Karpas-422 (cell line): Measurements from ENCODE around the gene KCTD18. TPM values are rescaled to one million over a fixed set of nuclear protein-coding genes. Genes with fewer than 3 reads are reported as not detected.

Experiments used
- DNase-seq: peaks from one replicate; pipeline ENCODE4 v3.0.0-alpha.2; 2015
- H2AFZ ChIP-seq: fragments of 200-600 bp; sonication (generic); 2 replicates; pipeline ENCODE4 v1.6.1; 2014; ENCODE audit warnings: antibody characterized with exemption, low read length, mixed read lengths
- H3K27ac ChIP-seq: fragments of 200-600 bp; sonication (generic); 2 replicates; pipeline ENCODE4 v1.5.1; 2014; ENCODE audit warnings: mild to moderate bottlenecking, low read length, moderate library complexity
- H3K27me3 ChIP-seq: fragments of 200-600 bp; sonication (generic); 2 replicates; pipeline ENCODE4 v1.6.1; 2014; ENCODE audit warnings: low read length, mixed read lengths
- H3K36me3 ChIP-seq: fragments of 200-600 bp; sonication (generic); 2 replicates; pipeline ENCODE4 v1.6.1; 2014; ENCODE audit warnings: low read length, mixed read lengths; ENCODE audit not compliant: insufficient read depth
- H3K4me1 ChIP-seq: fragments of 200-600 bp; sonication (generic); 2 replicates; pipeline ENCODE4 v1.6.1; 2014; ENCODE audit warnings: mild to moderate bottlenecking, low read length, mixed read lengths
- H3K4me2 ChIP-seq: fragments of 200-600 bp; sonication (generic); 2 replicates; pipeline ENCODE4 v1.6.1; 2014; ENCODE audit warnings: low read length, low read depth, mild to moderate bottlenecking; ENCODE audit not compliant: poor library complexity, severe bottlenecking
- H3K4me3 ChIP-seq: fragments of 200-600 bp; sonication (generic); 2 replicates; pipeline ENCODE4 v1.5.1; 2014; ENCODE audit warnings: mild to moderate bottlenecking, antibody characterized with exemption, low read length, mixed read lengths
- H3K79me2 ChIP-seq: fragments of 200-600 bp; sonication (generic); 2 replicates; pipeline ENCODE4 v1.6.1; 2014; ENCODE audit warnings: mild to moderate bottlenecking, low read length, mixed read lengths
- H3K9ac ChIP-seq: fragments of 200-600 bp; sonication (generic); 2 replicates; pipeline ENCODE4 v1.6.0; 2014; ENCODE audit warnings: low read length
- H3K9me2 ChIP-seq: fragments of 200-600 bp; sonication (generic), shearing (Covaris generic); replicated peaks from 2 replicates; pipeline ENCODE4 v1.6.0; 2014; ENCODE audit warnings: mild to moderate bottlenecking, low read length, moderate library complexity; ENCODE audit not compliant: insufficient read depth
- H3K9me3 ChIP-seq: fragments of 300-700, 200-600 bp; sonication (generic); 2 replicates; pipeline ENCODE4 v1.6.1; 2014; ENCODE audit warnings: low read length, mixed read lengths
- H4K20me1 ChIP-seq: fragments of 200-600 bp; sonication (generic); 2 replicates; pipeline ENCODE4 v1.6.1; 2014; ENCODE audit warnings: mild to moderate bottlenecking, antibody characterized with exemption, low read length, low read depth; ENCODE audit not compliant: insufficient read depth
- total RNA-seq: library from RNA; depleted of rRNA; stranded (reverse); fragments of >200 nt; shearing (Covaris generic); gene quantifications from 2 replicates; pipeline ENCODE4 v1.2.3, GENCODE V29; 2014; ENCODE audit warnings: low replicate concordance

The KCTD18 gene
- total RNA-seq, 1 experiment from 2014 or later: 28.1 TPM

DNA sequence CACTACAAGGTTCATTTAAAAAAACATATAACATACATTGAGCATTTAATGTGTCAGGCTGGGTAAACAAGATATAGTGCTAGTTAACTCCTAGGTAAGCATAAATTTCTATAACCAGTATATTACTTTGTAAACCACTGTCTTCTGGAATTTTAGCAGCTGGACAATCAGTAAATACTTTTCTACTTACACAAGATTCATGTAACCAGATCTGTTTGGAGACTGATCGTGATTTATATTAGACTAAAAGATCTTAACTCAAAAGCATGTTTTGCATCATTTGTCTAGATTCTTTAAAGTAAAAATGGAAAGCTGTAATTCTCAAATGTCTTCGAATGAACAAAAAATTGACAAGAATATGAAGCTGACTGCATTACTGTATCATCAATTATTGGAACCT, 15.2 kb upstream of the KCTD18 start:
- DNase-seq: no peak
- Histone ChIP-seq H3K9ac (peak overlapping the region; percentile 71), H3K9me3 (no peaks in the 10 kb centered on the region), H3K4me1 (peaks cover 34% of the 10 kb centered on the region), H3K4me3 (peak overlapping the region; percentile 82), H3K27me3 (no peaks in the 10 kb centered on the region), H3K4me2 (peak overlapping the region; percentile 93), H3K36me3 (no peaks in the 10 kb centered on the region), H3K27ac (no peak overlapping the region), H2AFZ (no peak overlapping the region), H4K20me1 (no peaks in the 10 kb centered on the region), H3K9me2 (no peaks in the 10 kb centered on the region), H3K79me2 (peaks cover 40% of the 10 kb centered on the region)

- Histone ChIP-seq H3K4me1 (peaks cover 24% of the 10 kb centered on the region), H4K20me1 (no peaks in the 10 kb centered on the region), H3K4me2 (no peak overlapping the region), H2AFZ (no peak overlapping the region), H3K9me2 (no peaks in the 10 kb centered on the region), H3K36me3 (no peaks in the 10 kb centered on the region), H3K9ac (no peak overlapping the region), H3K79me2 (peaks cover 25% of the 10 kb centered on the region), H3K27me3 (no peaks in the 10 kb centered on the region), H3K27ac (no peak overlapping the region), H3K4me3 (no peak overlapping the region), H3K9me3 (no peaks in the 10 kb centered on the region)
- DNase-seq: no peak
Measured at GRCh38 chr2:200523604-200524003, 13.7 kb upstream of the KCTD18 start.

- Histone ChIP-seq H3K27ac (no peak overlapping the region), H3K4me3 (no peak overlapping the region), H3K9me3 (no peaks in the 10 kb centered on the region), H3K27me3 (no peaks in the 10 kb centered on the region), H3K4me1 (peaks cover 20% of the 10 kb centered on the region), H4K20me1 (no peaks in the 10 kb centered on the region), H3K4me2 (no peak overlapping the region), H3K79me2 (peaks cover 21% of the 10 kb centered on the region), H3K36me3 (no peaks in the 10 kb centered on the region), H3K9me2 (no peaks in the 10 kb centered on the region), H2AFZ (no peak overlapping the region), H3K9ac (no peak overlapping the region)
- no peak for DNase-seq
Measured at GRCh38 chr2:200523158-200523557, 13.3 kb upstream of the KCTD18 start.

- Histone ChIP-seq H3K4me3 (no peak overlapping the region), H3K9ac (no peak overlapping the region)
- no peak for DNase-seq
Measured at GRCh38 chr2:200515155-200515554, 5.3 kb upstream of the KCTD18 start.

DNA sequence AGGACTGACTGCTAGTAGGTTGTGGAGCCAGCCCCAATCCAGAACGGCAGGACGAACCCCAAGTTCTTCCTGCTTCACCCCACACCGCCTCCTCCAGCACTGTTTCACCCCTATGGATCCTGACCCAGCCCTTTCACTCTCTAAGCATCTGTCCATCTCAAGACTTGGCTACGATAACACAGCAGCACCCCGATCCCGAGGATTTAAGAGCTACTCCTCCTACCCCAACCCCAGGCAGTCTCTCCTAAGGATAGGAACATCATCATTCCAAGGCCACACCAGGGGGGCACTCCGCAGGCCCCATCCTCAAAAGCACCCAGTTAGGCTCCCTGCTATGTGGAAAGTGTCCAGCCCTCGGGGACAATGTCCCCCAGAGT, 645 bp downstream of the KCTD18 start:
- H3K9ac ChIP-seq: peak overlapping the region; percentile 84
- peak overlapping the region; percentile 65 for H3K27ac ChIP-seq
- peak overlapping the region; percentile 77 for H3K4me3 ChIP-seq
- no peaks in the 10 kb centered on the region for H3K9me3 ChIP-seq
- no peaks in the 10 kb centered on the region for H3K27me3 ChIP-seq
- peaks cover 22% of the 10 kb centered on the region for H3K79me2 ChIP-seq
- H3K36me3 ChIP-seq: peaks cover 12% of the 10 kb centered on the region; the same call in 1 of the 2 replicates
- no peaks in the 10 kb centered on the region; the same call in 1 of the 2 replicates for H3K9me2 ChIP-seq
- peak overlapping the region; percentile 8; the same call in 1 of the 2 replicates for H2AFZ ChIP-seq
- peak; percentile 46 for DNase-seq
- H3K4me1 ChIP-seq: peaks cover 16% of the 10 kb centered on the region
- peak overlapping the region; percentile 76 for H3K4me2 ChIP-seq
- no peaks in the 10 kb centered on the region for H4K20me1 ChIP-seq

More at GRCh38 chr2:200515155-200515554, 5.3 kb upstream of the KCTD18 start:
- H3K4me1 ChIP-seq: peaks cover 8% of the 10 kb centered on the region
- H3K36me3 ChIP-seq: no peaks in the 10 kb centered on the region
- no peak overlapping the region for H2AFZ ChIP-seq
- H3K9me2 ChIP-seq: no peaks in the 10 kb centered on the region; the same call in 1 of the 2 replicates
- no peaks in the 10 kb centered on the region for H3K79me2 ChIP-seq
- no peaks in the 10 kb centered on the region for H3K27me3 ChIP-seq
- H3K4me2 ChIP-seq: no peak overlapping the region
- H3K9me3 ChIP-seq: no peaks in the 10 kb centered on the region
- no peak overlapping the region for H3K27ac ChIP-seq
- no peaks in the 10 kb centered on the region for H4K20me1 ChIP-seq

DNA sequence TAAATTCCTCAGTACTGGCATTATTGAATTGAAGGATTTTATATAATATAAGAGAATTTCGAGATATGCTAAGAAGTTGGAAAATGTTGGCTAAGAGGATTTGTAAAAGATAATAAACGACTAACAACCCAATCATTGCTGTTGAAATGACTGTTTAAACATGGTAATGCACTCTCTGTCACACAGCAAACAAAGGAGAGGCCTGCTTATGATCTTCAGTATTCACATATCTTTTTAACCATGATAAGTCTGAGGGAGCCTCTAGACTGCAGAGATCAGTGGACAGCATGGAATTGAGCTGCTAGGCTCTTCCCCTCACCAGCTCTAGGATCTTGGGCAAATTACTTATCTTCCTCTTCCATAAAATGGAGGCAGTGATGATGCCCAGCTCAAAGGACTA, 2.7 kb downstream of the KCTD18 start:
- Histone ChIP-seq H3K9me3 (peaks cover 4% of the 10 kb centered on the region; the same call in 1 of the 2 replicates), H3K4me2 (no peak overlapping the region), H3K4me1 (peaks cover 16% of the 10 kb centered on the region), H3K27me3 (no peaks in the 10 kb centered on the region), H2AFZ (no peak overlapping the region), H3K4me3 (no peak overlapping the region), H3K9ac (no peak overlapping the region), H3K79me2 (peaks cover 26% of the 10 kb centered on the region), H3K27ac (no peak overlapping the region), H3K36me3 (peaks cover 23% of the 10 kb centered on the region), H3K9me2 (no peaks in the 10 kb centered on the region; the same call in 1 of the 2 replicates), H4K20me1 (no peaks in the 10 kb centered on the region)
- DNase-seq: no peak

- Histone ChIP-seq H4K20me1 (no peaks in the 10 kb centered on the region), H3K36me3 (peaks cover 23% of the 10 kb centered on the region), H3K9ac (no peak overlapping the region), H3K27ac (no peak overlapping the region), H3K9me3 (peaks cover 4% of the 10 kb centered on the region; the same call in 1 of the 2 replicates), H3K4me3 (no peak overlapping the region), H3K4me2 (no peak overlapping the region), H3K79me2 (peaks cover 26% of the 10 kb centered on the region), H3K4me1 (peaks cover 16% of the 10 kb centered on the region), H3K27me3 (no peaks in the 10 kb centered on the region), H2AFZ (no peak overlapping the region), H3K9me2 (no peaks in the 10 kb centered on the region; the same call in 1 of the 2 replicates)
- no peak for DNase-seq
Measured at GRCh38 chr2:200506679-200507078, 3.2 kb downstream of the KCTD18 start.

GRCh38 chr2:200502196-200502595, 7.7 kb downstream of the KCTD18 start:
- no peaks in the 10 kb centered on the region for H3K4me1 ChIP-seq
- peaks cover 4% of the 10 kb centered on the region; the same call in 1 of the 2 replicates for H3K9me3 ChIP-seq
- no peaks in the 10 kb centered on the region for H4K20me1 ChIP-seq
- peaks cover 11% of the 10 kb centered on the region for H3K79me2 ChIP-seq
- H3K4me3 ChIP-seq: no peak overlapping the region
- H3K4me2 ChIP-seq: no peak overlapping the region
- no peak overlapping the region for H2AFZ ChIP-seq
- no peak overlapping the region for H3K27ac ChIP-seq
- H3K36me3 ChIP-seq: peaks cover 32% of the 10 kb centered on the region
- no peaks in the 10 kb centered on the region for H3K27me3 ChIP-seq
- DNase-seq: no peak
- H3K9me2 ChIP-seq: no peaks in the 10 kb centered on the region
- no peak overlapping the region for H3K9ac ChIP-seq
